PFSK-1 (cell line): ENCODE results near the gene ADAM12.

Experiments
- FOXP2 ChIP-seq: optimal IDR thresholded peaks from 2 replicates; pipeline ENCODE3; 2011; ENCODE audit warnings: borderline replicate concordance, control low read depth, inconsistent platforms; ENCODE audit not compliant: insufficient read depth; ENCODE audit errors: extremely low read length, extremely low read depth
- POLR2AphosphoS5 ChIP-seq: IDR thresholded peaks from 2 replicates; pipeline ENCODE4 v1.6.1; 2012; ENCODE audit warnings: low read depth, mild to moderate bottlenecking, control low read depth, low read length, moderate library complexity
- TAF1 ChIP-seq: IDR thresholded peaks from 2 replicates; pipeline ENCODE4 v1.6.1; 2012; ENCODE audit warnings: low read length, control low read depth, borderline replicate concordance; ENCODE audit not compliant: insufficient read depth
- TF ChIP-seq, protein P1 (sequence below), 2 experiments: IDR thresholded peaks; 2 replicates each; pipeline versions ENCODE4 v1.6.1 to v1.8.0; 2011 to 2012; ENCODE audit warnings: low read depth in 2 of 2, low read length in 2 of 2, control low read depth in 1 of 2, inconsistent platforms in 1 of 2, mild to moderate bottlenecking in 1 of 2, moderate library complexity in 1 of 2; ENCODE audit not compliant: insufficient read depth in 1 of 2

DNA sequence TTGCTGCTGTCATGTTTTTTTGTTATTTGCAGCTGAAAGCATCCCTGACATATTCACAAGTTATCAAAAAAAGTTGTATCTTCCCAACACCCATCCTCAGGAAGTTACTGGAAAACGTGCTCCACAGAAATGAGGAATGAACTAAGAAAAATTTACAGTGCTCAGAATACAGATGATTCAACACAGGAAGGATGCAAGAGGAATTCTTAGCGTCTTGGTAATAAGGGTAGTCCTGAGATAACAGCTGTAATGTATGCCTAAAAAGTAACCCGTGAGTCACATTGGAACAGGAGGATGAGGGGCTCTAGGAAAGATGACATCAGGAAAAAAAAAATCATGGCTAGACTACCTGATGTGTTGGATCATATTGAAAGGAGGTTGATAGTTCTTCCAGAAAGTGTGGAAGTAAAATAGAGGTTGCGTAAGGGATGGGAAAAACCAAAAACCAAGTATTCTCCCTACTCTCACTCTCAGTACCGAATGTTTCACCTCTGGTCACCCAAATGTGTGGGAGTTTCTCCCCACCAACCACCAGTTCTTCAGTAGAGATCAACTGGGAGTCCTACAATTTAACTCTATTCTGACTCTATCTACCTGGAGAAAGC, 3.9 kb downstream of the ADAM12 start:
- no peak for TF ChIP-seq TAF1
- no peak for TF ChIP-seq POLR2AphosphoS5
- TF ChIP-seq FOXP2, result no peak
- TF ChIP-seq, protein P1, sequence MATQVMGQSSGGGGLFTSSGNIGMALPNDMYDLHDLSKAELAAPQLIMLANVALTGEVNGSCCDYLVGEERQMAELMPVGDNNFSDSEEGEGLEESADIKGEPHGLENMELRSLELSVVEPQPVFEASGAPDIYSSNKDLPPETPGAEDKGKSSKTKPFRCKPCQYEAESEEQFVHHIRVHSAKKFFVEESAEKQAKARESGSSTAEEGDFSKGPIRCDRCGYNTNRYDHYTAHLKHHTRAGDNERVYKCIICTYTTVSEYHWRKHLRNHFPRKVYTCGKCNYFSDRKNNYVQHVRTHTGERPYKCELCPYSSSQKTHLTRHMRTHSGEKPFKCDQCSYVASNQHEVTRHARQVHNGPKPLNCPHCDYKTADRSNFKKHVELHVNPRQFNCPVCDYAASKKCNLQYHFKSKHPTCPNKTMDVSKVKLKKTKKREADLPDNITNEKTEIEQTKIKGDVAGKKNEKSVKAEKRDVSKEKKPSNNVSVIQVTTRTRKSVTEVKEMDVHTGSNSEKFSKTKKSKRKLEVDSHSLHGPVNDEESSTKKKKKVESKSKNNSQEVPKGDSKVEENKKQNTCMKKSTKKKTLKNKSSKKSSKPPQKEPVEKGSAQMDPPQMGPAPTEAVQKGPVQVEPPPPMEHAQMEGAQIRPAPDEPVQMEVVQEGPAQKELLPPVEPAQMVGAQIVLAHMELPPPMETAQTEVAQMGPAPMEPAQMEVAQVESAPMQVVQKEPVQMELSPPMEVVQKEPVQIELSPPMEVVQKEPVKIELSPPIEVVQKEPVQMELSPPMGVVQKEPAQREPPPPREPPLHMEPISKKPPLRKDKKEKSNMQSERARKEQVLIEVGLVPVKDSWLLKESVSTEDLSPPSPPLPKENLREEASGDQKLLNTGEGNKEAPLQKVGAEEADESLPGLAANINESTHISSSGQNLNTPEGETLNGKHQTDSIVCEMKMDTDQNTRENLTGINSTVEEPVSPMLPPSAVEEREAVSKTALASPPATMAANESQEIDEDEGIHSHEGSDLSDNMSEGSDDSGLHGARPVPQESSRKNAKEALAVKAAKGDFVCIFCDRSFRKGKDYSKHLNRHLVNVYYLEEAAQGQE (IDR thresholded peaks at IDR 0.05; ENCODE audit: insufficient read depth in 1 of 2, low read depth in 2 of 2, low read length in 2 of 2), result no peak
